Panc1 (cell line): ENCODE measurements around the gene TUBB4B. TPM values are rescaled to one million over a fixed set of nuclear protein-coding genes. Genes with fewer than 3 reads are reported as not detected.

Source experiments
- ATAC-seq: fragments of 200-7000 bp; cut with Tn5 transposase; 2 replicates; pipeline ENCODE4 v1.9.1; 2020; ENCODE audit warnings: mild to moderate bottlenecking, moderate library complexity
- BruUV-seq: library from RNA; stranded (reverse); fragments of 400-500 nt; replicated peaks from 2 replicates; lab custom pipeline; 2021; lab: Mats Ljungman, UMichigan
- CTCF ChIA-PET: fragments of 300-600 bp; sonication (Branson Sonifier 250); formaldehyde crosslinking; loops from one replicate; lab custom pipeline; 2022; ENCODE audit warnings: antibody characterized with exemption; lab: Charles Lee
- POLR2A ChIA-PET: fragments of 300-600 bp; sonication (Branson Sonifier 250); formaldehyde crosslinking; loops from one replicate; lab custom pipeline; 2022; ENCODE audit warnings: antibody characterized with exemption; lab: Charles Lee
- DNase-seq: peaks from one replicate; pipeline ENCODE4 v3.0.0-alpha.2; 2010; ENCODE audit warnings: low read depth, low spot score
- H3K27ac ChIP-seq: 2 replicates; pipeline ENCODE4 v1.5.1; 2011; ENCODE audit warnings: mild to moderate bottlenecking, low read length, inconsistent platforms
- H3K27me3 ChIP-seq: fragments of 200-500 bp; sonication (Bioruptor generic); 2 replicates; pipeline ENCODE4 v1.6.0; 2014; ENCODE audit warnings: low read length, inconsistent platforms; ENCODE audit not compliant: control insufficient read depth, insufficient read depth
- H3K36me3 ChIP-seq: fragments of 200-500 bp; sonication (Bioruptor generic); 2 replicates; pipeline ENCODE4 v1.5.1; 2014; ENCODE audit warnings: inconsistent platforms, mild to moderate bottlenecking, low read length, moderate library complexity; ENCODE audit not compliant: control insufficient read depth, insufficient read depth
- H3K4me1 ChIP-seq: 2 replicates; pipeline ENCODE4 v1.5.1; 2011; ENCODE audit warnings: inconsistent platforms, mild to moderate bottlenecking, low read length, moderate library complexity; ENCODE audit not compliant: control insufficient read depth, insufficient read depth
- H3K4me3 ChIP-seq, 2 experiments: 2 replicates each; pipeline ENCODE4 v1.5.1; 2011 to 2012; ENCODE audit warnings: low read depth in 2 of 2, low read length in 2 of 2, mild to moderate bottlenecking in 2 of 2, inconsistent platforms in 1 of 2, moderate library complexity in 1 of 2
- H3K9me3 ChIP-seq: fragments of 200-500 bp; sonication (Bioruptor generic); 2 replicates; pipeline ENCODE4 v1.5.1; 2014; ENCODE audit warnings: low read depth, mild to moderate bottlenecking, inconsistent platforms, low read length, moderate library complexity; ENCODE audit not compliant: control insufficient read depth, insufficient read depth
- POLR2AphosphoS5 ChIP-seq: IDR thresholded peaks from 2 replicates; pipeline ENCODE4 v1.6.1; 2012; ENCODE audit warnings: mild to moderate bottlenecking, low read depth, low read length, moderate library complexity
- SIN3A ChIP-seq: IDR thresholded peaks from 2 replicates; pipeline ENCODE4 v1.6.1; 2012; ENCODE audit warnings: low read depth, mild to moderate bottlenecking, low read length, moderate library complexity, borderline replicate concordance; ENCODE audit not compliant: insufficient read depth
- TCF7L2 ChIP-seq: IDR thresholded peaks from 2 replicates; pipeline ENCODE4 v1.6.1; 2011; ENCODE audit warnings: mild to moderate bottlenecking, low read depth, low read length, inconsistent platforms
- in situ Hi-C: cut with HindIII; loops from 2 replicates; pipeline ENCODE4 v1.10.0; 2016; ENCODE audit warnings: low sequenced_read_pairs, low pct_unique_long_range_greater_than_20kb
- intact Hi-C: fragments of 100-400 bp; cut with micrococcal nuclease; formaldehyde crosslinking; loops from one replicate; pipeline ENCODE4 v1.10.0; 2022; ENCODE audit not compliant: unreplicated experiment
- total RNA-seq: library from RNA; stranded (reverse); gene quantifications from one replicate; pipeline ENCODE4 v1.2.1, GENCODE V29; 2021; ENCODE audit not compliant: unreplicated experiment
- TF ChIP-seq, protein P1 (sequence below): fragments of 450-650 bp; IDR thresholded peaks from 2 replicates; pipeline ENCODE4 v1.5.1; 2017; ENCODE audit warnings: mild to moderate bottlenecking
- TF ChIP-seq, protein P2 (sequence below), 2 experiments: IDR thresholded peaks; 2 replicates each; pipeline ENCODE4 v1.6.1; 2011 to 2012; ENCODE audit warnings: low read depth in 2 of 2, control low read depth in 1 of 2, low read length in 1 of 2, mild to moderate bottlenecking in 1 of 2, moderate library complexity in 1 of 2; ENCODE audit not compliant: insufficient read depth in 1 of 2

TUBB4B gene
- total RNA-seq, 1 experiment from 2014 or later = 265 TPM

DNA sequence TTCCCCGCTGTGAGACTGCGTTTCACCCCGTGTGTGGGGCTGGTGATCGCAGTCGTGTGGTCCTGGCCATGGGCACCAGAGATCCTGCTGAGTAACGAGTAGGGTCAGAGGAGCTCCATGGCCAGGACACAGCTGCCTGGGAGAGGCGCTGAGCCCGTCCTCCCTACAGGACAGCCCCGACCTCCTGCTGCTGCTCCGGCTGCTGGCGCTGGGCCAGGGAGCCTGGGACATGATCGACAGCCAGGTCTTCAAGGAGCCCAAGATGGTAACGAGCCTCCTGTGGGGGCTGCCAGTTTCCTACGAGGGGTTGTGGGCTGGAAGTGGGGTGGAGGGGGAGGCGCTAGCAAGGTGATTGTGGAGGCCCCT lies 25.1 kb downstream of the TUBB4B start:
- H3K9me3 ChIP-seq = no peaks in the 10 kb centered on the region
- ATAC-seq = no peak
- no peak overlapping the region for H3K4me3 ChIP-seq
- no peak overlapping the region for H3K27ac ChIP-seq
- H3K4me1 ChIP-seq = no peaks in the 10 kb centered on the region
- intact Hi-C loops (no loop called here), in situ Hi-C loops (no loop called here)
- ChIA-PET CTCF (interaction anchor here (0.6 kb wide), 1 partner anchor 18 kb away, joined by 3 read pairs; no protein-coding TSS in a partner anchor), POLR2A (no interaction called here)
- no peaks in the 10 kb centered on the region for H3K27me3 ChIP-seq
- no TSS peak for BruUV-seq
- H3K36me3 ChIP-seq = no peaks in the 10 kb centered on the region
- DNase-seq = no peak
- TF ChIP-seq, protein P1, sequence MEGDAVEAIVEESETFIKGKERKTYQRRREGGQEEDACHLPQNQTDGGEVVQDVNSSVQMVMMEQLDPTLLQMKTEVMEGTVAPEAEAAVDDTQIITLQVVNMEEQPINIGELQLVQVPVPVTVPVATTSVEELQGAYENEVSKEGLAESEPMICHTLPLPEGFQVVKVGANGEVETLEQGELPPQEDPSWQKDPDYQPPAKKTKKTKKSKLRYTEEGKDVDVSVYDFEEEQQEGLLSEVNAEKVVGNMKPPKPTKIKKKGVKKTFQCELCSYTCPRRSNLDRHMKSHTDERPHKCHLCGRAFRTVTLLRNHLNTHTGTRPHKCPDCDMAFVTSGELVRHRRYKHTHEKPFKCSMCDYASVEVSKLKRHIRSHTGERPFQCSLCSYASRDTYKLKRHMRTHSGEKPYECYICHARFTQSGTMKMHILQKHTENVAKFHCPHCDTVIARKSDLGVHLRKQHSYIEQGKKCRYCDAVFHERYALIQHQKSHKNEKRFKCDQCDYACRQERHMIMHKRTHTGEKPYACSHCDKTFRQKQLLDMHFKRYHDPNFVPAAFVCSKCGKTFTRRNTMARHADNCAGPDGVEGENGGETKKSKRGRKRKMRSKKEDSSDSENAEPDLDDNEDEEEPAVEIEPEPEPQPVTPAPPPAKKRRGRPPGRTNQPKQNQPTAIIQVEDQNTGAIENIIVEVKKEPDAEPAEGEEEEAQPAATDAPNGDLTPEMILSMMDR = no peak
- TF ChIP-seq TCF7L2 (no peak), POLR2AphosphoS5 (no peak), SIN3A (no peak)
- TF ChIP-seq, protein P2, sequence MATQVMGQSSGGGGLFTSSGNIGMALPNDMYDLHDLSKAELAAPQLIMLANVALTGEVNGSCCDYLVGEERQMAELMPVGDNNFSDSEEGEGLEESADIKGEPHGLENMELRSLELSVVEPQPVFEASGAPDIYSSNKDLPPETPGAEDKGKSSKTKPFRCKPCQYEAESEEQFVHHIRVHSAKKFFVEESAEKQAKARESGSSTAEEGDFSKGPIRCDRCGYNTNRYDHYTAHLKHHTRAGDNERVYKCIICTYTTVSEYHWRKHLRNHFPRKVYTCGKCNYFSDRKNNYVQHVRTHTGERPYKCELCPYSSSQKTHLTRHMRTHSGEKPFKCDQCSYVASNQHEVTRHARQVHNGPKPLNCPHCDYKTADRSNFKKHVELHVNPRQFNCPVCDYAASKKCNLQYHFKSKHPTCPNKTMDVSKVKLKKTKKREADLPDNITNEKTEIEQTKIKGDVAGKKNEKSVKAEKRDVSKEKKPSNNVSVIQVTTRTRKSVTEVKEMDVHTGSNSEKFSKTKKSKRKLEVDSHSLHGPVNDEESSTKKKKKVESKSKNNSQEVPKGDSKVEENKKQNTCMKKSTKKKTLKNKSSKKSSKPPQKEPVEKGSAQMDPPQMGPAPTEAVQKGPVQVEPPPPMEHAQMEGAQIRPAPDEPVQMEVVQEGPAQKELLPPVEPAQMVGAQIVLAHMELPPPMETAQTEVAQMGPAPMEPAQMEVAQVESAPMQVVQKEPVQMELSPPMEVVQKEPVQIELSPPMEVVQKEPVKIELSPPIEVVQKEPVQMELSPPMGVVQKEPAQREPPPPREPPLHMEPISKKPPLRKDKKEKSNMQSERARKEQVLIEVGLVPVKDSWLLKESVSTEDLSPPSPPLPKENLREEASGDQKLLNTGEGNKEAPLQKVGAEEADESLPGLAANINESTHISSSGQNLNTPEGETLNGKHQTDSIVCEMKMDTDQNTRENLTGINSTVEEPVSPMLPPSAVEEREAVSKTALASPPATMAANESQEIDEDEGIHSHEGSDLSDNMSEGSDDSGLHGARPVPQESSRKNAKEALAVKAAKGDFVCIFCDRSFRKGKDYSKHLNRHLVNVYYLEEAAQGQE (IDR thresholded peaks at IDR 0.05; ENCODE audit: insufficient read depth in 1 of 2, low read depth in 2 of 2, low read length in 1 of 2) = no peak

DNA sequence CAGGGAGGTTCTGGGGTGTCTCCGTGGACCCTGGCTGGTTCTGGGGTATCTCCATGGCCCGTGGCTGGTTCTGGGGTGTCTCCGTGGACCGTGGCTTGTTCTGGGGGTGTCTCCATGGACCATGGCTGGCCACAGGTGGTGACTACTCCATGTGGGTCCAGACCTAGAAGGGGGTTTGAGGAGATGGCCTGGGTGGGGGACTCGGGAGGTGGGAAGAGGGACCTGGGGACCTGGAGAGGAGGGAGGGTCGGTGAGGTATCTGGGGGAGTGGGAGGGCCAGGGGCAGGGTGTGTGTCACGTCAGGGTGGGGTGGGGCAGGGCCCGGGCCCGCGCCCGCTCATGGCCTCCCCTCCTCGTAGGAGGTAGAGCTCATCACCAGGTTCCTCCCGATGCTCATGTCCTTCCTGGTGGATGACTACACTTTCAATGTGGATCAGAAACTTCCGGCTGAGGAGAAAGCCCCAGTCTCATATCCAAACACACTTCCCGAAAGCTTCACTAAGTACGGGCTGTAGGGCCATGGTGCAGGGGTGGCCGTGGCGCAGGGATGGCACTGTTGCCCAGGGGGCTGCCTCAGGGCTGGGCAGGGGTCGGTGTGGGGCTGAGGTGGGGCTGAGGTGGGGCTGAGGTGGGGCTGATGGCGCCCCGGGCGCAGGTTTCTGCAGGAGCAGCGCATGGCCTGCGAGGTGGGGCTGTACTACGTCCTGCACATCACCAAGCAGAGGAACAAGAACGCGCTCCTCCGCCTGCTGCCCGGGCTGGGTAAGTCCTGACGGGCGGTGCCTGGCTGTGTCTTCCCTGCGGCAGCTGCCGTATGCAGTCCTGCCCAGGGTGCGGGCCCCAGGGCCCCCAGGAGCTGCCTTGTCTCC lies 25.7 kb downstream of the TUBB4B start:
- intact Hi-C loops = no loop called here
- no peak for ATAC-seq
- H3K36me3 ChIP-seq = no peaks in the 10 kb centered on the region
- ChIA-PET POLR2A (interaction anchor here (0.7 kb wide), 1 partner anchor 10 kb away, joined by 9 read pairs; the partner anchor contains the start of gene TOR4A), CTCF (no interaction called here)
- no peak overlapping the region for H3K27ac ChIP-seq
- in situ Hi-C loops = no loop called here
- no peaks in the 10 kb centered on the region for H3K4me1 ChIP-seq
- no peaks in the 10 kb centered on the region for H3K9me3 ChIP-seq
- no peak overlapping the region for H3K4me3 ChIP-seq
- H3K27me3 ChIP-seq = no peaks in the 10 kb centered on the region
- no TSS peak for BruUV-seq
- TF ChIP-seq, protein P1 = no peak
- TF ChIP-seq, protein P2 (IDR thresholded peaks at IDR 0.05; ENCODE audit: insufficient read depth in 1 of 2, low read depth in 2 of 2, low read length in 1 of 2) = no peak
- no peak for TF ChIP-seq SIN3A
- no peak for TF ChIP-seq TCF7L2
- TF ChIP-seq POLR2AphosphoS5 = no peak
- no peak for DNase-seq
